Measurements from ENCODE around the gene ABHD10. TPM values are rescaled to one million over a fixed set of nuclear protein-coding genes. Genes with fewer than 3 reads are reported as not detected.

The ABHD10 gene
- total RNA-seq, 1 donor from 2014 or later: 29.3 TPM

DNA sequence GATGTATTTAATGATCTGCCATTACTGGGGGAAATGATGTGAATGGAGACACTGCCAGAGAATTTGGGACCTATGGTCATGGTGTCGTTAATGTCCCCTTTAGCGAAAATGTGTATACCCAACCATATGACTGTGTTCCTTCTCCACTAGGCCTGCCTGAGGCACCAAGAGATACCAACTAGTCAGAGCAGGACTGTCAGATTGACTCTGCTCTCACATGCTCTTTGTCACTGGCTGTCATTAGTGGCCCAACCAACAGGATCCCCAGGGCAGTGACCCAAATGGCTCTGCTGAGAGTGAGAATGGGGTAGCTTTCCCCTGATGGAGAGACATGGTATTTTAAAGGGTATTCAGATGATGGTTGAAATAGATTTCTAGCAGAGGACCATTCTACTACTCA, 22.7 kb downstream of the ABHD10 start:
- H3K27ac ChIP-seq: no peak overlapping the region
- no peaks in the 10 kb centered on the region for H3K9me3 ChIP-seq
- no peaks in the 10 kb centered on the region for H3K27me3 ChIP-seq (ENCODE audit: low read depth)
- intact Hi-C loops (cut with DNase I): no loop called here
- no peak overlapping the region for H3K4me3 ChIP-seq
- no peak for ATAC-seq
- H3K36me3 ChIP-seq: no peaks in the 10 kb centered on the region
- peaks cover 11% of the 10 kb centered on the region for H3K4me1 ChIP-seq
- TF ChIP-seq, protein P1, sequence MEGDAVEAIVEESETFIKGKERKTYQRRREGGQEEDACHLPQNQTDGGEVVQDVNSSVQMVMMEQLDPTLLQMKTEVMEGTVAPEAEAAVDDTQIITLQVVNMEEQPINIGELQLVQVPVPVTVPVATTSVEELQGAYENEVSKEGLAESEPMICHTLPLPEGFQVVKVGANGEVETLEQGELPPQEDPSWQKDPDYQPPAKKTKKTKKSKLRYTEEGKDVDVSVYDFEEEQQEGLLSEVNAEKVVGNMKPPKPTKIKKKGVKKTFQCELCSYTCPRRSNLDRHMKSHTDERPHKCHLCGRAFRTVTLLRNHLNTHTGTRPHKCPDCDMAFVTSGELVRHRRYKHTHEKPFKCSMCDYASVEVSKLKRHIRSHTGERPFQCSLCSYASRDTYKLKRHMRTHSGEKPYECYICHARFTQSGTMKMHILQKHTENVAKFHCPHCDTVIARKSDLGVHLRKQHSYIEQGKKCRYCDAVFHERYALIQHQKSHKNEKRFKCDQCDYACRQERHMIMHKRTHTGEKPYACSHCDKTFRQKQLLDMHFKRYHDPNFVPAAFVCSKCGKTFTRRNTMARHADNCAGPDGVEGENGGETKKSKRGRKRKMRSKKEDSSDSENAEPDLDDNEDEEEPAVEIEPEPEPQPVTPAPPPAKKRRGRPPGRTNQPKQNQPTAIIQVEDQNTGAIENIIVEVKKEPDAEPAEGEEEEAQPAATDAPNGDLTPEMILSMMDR (IDR thresholded peaks at IDR 0.05): no peak
- DNase-seq: no peak

DNA sequence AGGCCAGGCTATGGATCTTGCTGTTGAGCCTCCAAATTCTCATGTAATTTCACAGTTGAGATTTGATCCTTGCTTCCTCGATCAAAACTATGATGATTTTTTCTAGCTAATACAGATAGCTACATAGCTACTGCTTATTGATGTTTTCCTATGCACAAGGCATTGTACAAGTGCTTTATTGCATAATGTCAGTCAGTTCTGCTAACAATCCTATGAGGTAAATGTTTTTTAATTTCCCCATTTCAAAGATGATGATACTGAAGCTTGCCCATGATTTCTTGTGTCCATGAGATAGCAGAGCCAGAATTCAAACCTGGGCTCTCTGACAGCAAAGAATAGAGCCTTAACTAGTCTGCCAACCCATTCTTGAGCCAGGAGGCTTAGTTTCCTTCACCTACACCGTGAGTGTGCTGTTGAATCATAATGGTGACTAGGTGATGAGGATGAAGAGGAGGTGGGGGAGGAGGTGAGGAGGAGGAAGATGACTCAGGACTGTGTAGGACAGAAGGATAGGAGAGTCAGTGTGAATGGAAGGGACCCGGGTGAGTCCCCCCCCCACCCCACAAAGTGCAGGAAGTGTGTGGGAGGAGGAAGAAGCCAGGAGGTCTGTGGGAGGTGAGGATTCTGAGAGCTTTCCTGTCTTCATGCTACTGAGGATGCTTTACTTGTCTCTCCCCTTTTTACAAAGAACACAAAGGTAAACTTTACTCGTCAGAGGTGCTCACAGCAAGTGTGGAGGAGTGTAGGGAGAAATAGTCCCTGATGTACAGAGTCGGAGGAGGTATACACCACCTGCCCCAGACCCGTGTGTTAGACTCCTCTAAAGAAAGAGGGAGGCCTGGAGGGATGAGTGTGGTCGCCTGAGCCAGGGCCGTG, 23.5 kb downstream of the ABHD10 start:
- intact Hi-C loops (cut with DNase I): no loop called here
- ATAC-seq: no peak
- TF ChIP-seq, protein P1 (IDR thresholded peaks at IDR 0.05): no peak

DNA sequence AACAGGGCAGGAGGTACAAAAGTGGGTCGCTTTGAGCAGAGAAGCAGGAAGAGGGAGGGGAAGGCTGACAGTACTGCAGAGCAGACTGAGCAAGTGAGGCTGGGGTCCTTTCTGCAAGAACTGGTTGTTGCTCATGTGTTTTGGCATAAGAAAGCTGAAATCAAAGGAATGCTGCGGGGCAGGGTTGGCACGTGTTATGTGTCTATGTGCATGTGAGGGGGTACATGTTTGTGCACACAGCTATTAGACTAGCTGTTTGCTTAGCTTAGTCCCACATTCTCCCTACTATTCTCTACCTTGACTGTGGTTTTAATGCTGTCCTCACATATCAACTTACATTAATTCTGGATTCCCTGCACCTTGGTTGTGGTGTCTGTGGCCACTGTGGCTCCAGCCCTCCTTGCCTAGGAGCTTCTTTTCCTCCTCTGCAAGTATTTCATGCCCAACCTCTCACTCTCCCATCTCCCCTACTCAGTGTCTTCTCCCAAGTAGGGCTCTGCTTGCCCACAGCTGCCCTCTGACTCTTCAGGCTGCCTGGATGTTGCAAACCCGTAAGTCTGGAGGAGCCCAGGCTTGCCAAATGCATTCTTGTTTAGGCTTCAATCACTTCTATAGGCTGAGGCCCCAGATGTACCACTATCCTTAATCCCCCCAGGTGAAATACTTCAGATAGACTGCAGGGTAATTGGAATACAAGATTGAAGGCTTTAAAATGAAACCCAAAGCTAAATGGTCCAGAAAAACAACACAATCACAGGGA, 24.7 kb downstream of the ABHD10 start:
- intact Hi-C loops (cut with DNase I): no loop called here
- Histone ChIP-seq H3K27me3 (ENCODE audit: low read depth) (no peaks in the 10 kb centered on the region), H3K36me3 (no peaks in the 10 kb centered on the region), H3K27ac (no peak overlapping the region), H3K4me1 (peaks cover 11% of the 10 kb centered on the region), H3K9me3 (no peaks in the 10 kb centered on the region), H3K4me3 (no peak overlapping the region)
- TF ChIP-seq, protein P1 (IDR thresholded peaks at IDR 0.05): no peak
- no peak for ATAC-seq
- no peak for DNase-seq

More for the DNA sequence above, 23.5 kb downstream of the ABHD10 start:
- peaks cover 11% of the 10 kb centered on the region for H3K4me1 ChIP-seq
- no peak for DNase-seq
- H3K36me3 ChIP-seq: no peaks in the 10 kb centered on the region
- H3K4me3 ChIP-seq: no peak overlapping the region
- H3K9me3 ChIP-seq: no peaks in the 10 kb centered on the region
- no peaks in the 10 kb centered on the region for H3K27me3 ChIP-seq (ENCODE audit: low read depth)
- no peak overlapping the region for H3K27ac ChIP-seq

DNA sequence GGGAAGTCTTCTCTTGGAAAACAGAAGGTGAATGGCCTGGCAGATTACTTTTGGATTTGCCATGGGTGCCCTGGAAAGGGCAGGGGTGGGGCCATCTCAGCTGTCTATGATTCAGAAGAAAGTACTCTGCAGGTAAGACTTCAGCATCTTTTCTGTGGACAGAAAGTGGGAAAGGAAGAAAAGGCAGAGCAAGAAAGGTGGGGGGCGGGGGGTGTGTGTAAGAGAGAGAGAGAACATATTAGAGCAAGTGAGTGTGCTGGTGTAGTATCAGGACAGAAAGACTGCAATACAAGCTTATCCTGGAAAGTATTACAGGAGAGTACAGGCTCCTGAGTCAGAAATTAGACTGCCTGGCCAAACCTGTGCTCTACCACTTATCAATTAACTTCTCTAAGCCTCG, 25.4 kb downstream of the ABHD10 start:
- intact Hi-C loops (cut with DNase I): no loop called here
- H3K4me3 ChIP-seq: no peak overlapping the region
- DNase-seq (no peak), ATAC-seq (no peak)
- TF ChIP-seq, protein P1 (IDR thresholded peaks at IDR 0.05): no peak
- H3K4me1 ChIP-seq: peaks cover 6% of the 10 kb centered on the region
- H3K27me3 ChIP-seq (ENCODE audit: low read depth): no peaks in the 10 kb centered on the region
- no peak overlapping the region for H3K27ac ChIP-seq
- H3K9me3 ChIP-seq: no peaks in the 10 kb centered on the region
- no peaks in the 10 kb centered on the region for H3K36me3 ChIP-seq

DNA sequence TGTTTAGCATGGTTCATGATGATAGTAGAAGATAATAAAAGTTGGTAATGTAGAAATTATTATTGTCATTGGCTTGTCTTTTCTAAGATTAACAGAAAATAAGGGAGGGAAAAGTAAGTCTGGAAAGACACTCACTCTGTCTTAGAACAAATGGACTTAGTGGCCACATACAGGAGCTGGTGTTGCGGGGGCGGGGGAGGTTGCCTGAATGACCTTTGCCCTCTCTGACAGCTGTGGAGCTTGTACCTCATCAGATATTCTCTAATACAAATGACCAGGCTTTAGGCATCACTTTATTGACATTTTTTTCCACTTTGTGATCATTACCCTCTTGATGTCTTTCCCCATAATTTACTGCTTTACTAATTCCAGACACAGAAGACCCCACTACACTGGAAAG, 25.8 kb downstream of the ABHD10 start:
- Histone ChIP-seq H3K27ac (no peak overlapping the region), H3K4me1 (peaks cover under 1% of the 10 kb centered on the region), H3K36me3 (no peaks in the 10 kb centered on the region), H3K4me3 (no peak overlapping the region), H3K9me3 (no peaks in the 10 kb centered on the region), H3K27me3 (ENCODE audit: low read depth) (no peaks in the 10 kb centered on the region)
- intact Hi-C loops (cut with DNase I): no loop called here
- ATAC-seq: no peak
- TF ChIP-seq, protein P1 (IDR thresholded peaks at IDR 0.05): no peak
- DNase-seq: no peak

Data from lower lobe of right lung (tissue), 2 donors.